ENCODE data around the gene GAREM2.

DNA sequence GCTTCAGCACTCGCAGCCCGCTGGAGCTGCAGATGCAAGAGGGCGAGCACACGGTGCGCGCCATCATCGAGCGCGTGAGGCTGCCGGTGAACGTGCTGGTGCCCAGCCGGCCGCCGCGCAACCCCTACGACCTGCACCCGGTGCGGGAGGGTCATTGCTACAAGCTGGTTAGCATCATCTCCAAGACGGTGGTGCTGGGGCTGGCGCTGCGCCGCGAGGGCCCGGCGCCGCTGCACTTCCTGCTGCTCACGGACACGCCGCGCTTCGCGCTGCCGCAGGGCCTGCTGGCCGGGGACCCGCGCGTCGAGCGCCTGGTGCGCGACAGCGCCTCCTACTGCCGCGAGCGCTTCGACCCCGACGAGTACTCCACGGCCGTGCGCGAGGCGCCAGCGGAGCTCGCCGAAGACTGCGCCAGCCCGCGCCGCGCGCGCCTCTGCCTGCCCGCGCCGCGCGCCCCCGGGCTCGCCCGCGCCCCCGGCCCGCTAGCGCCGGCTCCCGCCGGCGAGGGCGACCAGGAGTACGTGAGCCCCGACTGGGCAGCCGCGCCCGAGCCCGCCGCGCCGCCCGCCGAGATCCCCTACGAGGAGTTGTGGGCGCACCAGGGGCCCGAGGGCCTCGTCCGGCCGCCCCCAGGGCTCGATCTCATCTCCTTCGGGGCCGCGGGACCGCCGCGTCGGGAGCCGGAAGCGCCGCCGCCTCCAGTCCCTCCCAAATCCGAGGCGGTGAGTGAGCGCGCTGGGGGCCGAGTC, 11.8 kb downstream of the GAREM2 start:
- TF ChIP-seq POLR2A (IDR thresholded peaks at IDR 0.05; ENCODE audit: low read length) (no peak), GATA1 (IDR thresholded peaks at IDR 0.05; ENCODE audit: low read depth, low read length) (no peak)
